ENCODE results near the gene DPH1. TPM values are rescaled to one million over a fixed set of nuclear protein-coding genes. Genes with fewer than 3 reads are reported as not detected.
"Not testable (repeated sequence)": the region's sequence is repeated elsewhere in the genome, so short reads cannot be mapped to it uniquely, and the experiment has no call there.

DPH1 gene
- total RNA-seq, 5 donors from 2014 or later (not counting 1 experiment from before 2014, with no cell fraction given) = 84.6 to 116 (median 94.2) TPM

- H3K36me3 Mint-ChIP-seq; H3K27ac Mint-ChIP-seq; H3K9me3 ChIP-seq; CTCF ChIA-PET; H3K4me1 Mint-ChIP-seq; H3K27ac ChIP-seq (ENCODE audit: low read length); H3K36me3 ChIP-seq (ENCODE audit: control insufficient read depth in 2 of 2, extremely low read depth in 1 of 2, insufficient read depth in 1 of 2, low read length in 1 of 2); H3K9me3 Mint-ChIP-seq; H3K4me3 Mint-ChIP-seq; ATAC-seq (replicated peaks in 1 of 4); H3K4me1 ChIP-seq (ENCODE audit: control insufficient read depth in 1 of 2, extremely low read depth in 1 of 2, insufficient read depth in 2 of 2, low read length in 2 of 2); DNase-seq; H3K4me3 ChIP-seq (ENCODE audit: control insufficient read depth in 1 of 2, extremely low read depth in 1 of 2, low read length in 1 of 2): not testable (repeated sequence)
- peaks cover 9 to 18% of the 10 kb centered on the region in 2 donors for H3K27me3 Mint-ChIP-seq
- peaks cover 0 to 51% of the 10 kb centered on the region in 2 experiments for H3K27me3 ChIP-seq (replicated peaks in 1 of 2; ENCODE audit: control insufficient read depth in 2 of 2, extremely low read depth in 1 of 2, insufficient read depth in 2 of 2, low read length in 1 of 2)
- WGBS (ENCODE audit: insufficient coverage) = 100% methylated on average over 4 of the region's 6 CpGs
- POLR2A ChIA-PET = interaction anchor here in 1 of 2 donors (0.5 kb wide), 1 partner anchor 12 kb away, joined by 4 read pairs; the partner anchor contains the start of gene RTN4RL1
Measured at GRCh38 chr17:2013220-2013993, 16.5 kb upstream of the DPH1 start.

DNA sequence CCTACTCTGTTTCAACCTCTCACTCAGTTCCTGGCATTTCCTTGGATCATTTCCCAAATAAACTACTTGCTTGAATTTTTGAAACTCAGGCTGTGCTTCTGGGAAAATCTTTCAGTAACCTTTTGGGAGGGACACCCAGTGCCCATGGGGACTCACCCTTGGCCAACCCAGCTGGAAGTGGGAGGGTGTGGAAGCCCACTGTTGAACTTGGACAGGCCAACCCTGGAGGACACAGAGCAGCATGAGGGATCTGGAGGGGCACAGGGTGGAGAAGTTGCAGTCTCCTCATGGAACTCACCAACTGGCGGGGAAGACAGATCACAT lies 16.0 kb upstream of the DPH1 start:
- H3K36me3 Mint-ChIP-seq = no peaks in the 10 kb centered on the region
- no peak overlapping the region for H3K27ac ChIP-seq (ENCODE audit: low read length)
- no peak overlapping the region for H3K4me3 Mint-ChIP-seq
- ATAC-seq (replicated peaks in 1 of 4) (no peak), DNase-seq (no peak)
- peaks cover 10 to 19% of the 10 kb centered on the region in 2 donors for H3K27me3 Mint-ChIP-seq
- H3K4me3 ChIP-seq (ENCODE audit: control insufficient read depth in 1 of 2, extremely low read depth in 1 of 2, low read length in 1 of 2) = no peak overlapping the region
- WGBS (ENCODE audit: insufficient coverage) = 80% methylated on average over 1 of the region's 1 CpG
- H3K27me3 ChIP-seq (replicated peaks in 1 of 2; ENCODE audit: control insufficient read depth in 2 of 2, extremely low read depth in 1 of 2, insufficient read depth in 2 of 2, low read length in 1 of 2) = peaks cover 0 to 56% of the 10 kb centered on the region in 2 experiments
- no peaks in the 10 kb centered on the region for H3K4me1 ChIP-seq (ENCODE audit: control insufficient read depth in 1 of 2, extremely low read depth in 1 of 2, insufficient read depth in 2 of 2, low read length in 2 of 2)
- H3K27ac Mint-ChIP-seq = no peak overlapping the region
- ChIA-PET CTCF (no interaction called here), POLR2A (interaction anchor here in 1 of 2 donors (0.5 kb wide), 1 partner anchor 11 kb away, joined by 4 read pairs; the partner anchor contains the start of gene RTN4RL1)
- no peaks in the 10 kb centered on the region for H3K4me1 Mint-ChIP-seq
- H3K9me3 ChIP-seq = no peaks in the 10 kb centered on the region
- H3K36me3 ChIP-seq (ENCODE audit: control insufficient read depth in 2 of 2, extremely low read depth in 1 of 2, insufficient read depth in 1 of 2, low read length in 1 of 2) = no peaks in the 10 kb centered on the region
- no peaks in the 10 kb centered on the region for H3K9me3 Mint-ChIP-seq

DNA sequence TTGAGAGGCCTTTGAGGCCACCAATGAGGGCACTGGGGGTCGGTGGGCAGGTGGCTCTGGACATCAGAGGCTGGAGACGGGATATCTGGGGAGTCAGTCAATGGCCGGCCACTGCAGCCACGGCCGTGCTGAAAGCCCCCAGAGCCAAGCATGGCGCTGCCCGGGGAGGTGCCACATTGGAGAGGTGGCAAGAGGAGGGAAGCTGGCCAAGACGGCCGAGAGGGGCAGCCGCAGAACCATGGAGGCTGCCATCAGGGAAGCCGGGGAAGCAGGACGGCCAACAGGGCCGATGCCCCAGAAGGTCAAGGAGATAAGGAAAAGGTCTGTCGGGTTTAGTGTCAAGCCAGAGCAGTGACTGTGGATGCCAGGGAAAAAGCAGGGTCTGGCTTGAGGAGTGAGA lies 14.6 kb upstream of the DPH1 start:
- no peaks in the 10 kb centered on the region for H3K9me3 ChIP-seq
- H3K4me1 ChIP-seq (ENCODE audit: control insufficient read depth in 1 of 2, extremely low read depth in 1 of 2, insufficient read depth in 2 of 2, low read length in 2 of 2) = no peaks in the 10 kb centered on the region
- H3K4me3 Mint-ChIP-seq = no peak overlapping the region
- no peaks in the 10 kb centered on the region for H3K9me3 Mint-ChIP-seq
- H3K36me3 Mint-ChIP-seq = no peaks in the 10 kb centered on the region
- no peaks in the 10 kb centered on the region for H3K4me1 Mint-ChIP-seq
- H3K27me3 ChIP-seq (replicated peaks in 1 of 2; ENCODE audit: control insufficient read depth in 2 of 2, extremely low read depth in 1 of 2, insufficient read depth in 2 of 2, low read length in 1 of 2) = peaks cover 0 to 69% of the 10 kb centered on the region in 2 experiments
- H3K4me3 ChIP-seq (ENCODE audit: control insufficient read depth in 1 of 2, extremely low read depth in 1 of 2, low read length in 1 of 2) = no peak overlapping the region
- peaks cover 16 to 28% of the 10 kb centered on the region in 2 donors for H3K27me3 Mint-ChIP-seq
- DNase-seq (no peak), ATAC-seq (replicated peaks in 1 of 4) (no peak)
- ChIA-PET POLR2A (no interaction called here), CTCF (no interaction called here)
- H3K27ac Mint-ChIP-seq = no peak overlapping the region
- H3K27ac ChIP-seq (ENCODE audit: low read length) = no peak overlapping the region
- H3K36me3 ChIP-seq (ENCODE audit: control insufficient read depth in 2 of 2, extremely low read depth in 1 of 2, insufficient read depth in 1 of 2, low read length in 1 of 2) = no peaks in the 10 kb centered on the region
- 81% methylated on average over 10 of the region's 14 CpGs for WGBS (ENCODE audit: insufficient coverage)

DNA sequence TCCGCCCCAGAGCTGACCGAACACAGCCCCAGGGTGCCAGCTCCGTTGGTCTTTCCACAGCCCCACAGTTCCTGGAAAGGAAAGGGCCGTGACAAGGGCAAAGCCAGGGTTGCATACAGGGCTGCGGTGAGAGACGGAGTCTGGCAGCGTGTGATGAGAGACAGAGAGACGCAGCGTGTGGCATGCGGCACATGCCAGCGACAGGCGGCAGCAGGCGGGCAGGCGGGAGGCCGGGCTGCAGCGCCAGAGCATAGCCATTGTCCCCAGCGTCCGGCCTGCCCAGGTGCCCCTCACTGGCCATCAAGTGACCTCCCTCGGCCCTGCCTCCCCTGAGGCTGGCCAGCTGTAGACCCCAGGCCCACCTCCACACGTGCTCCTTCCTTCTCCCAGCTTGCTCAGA lies 13.5 kb upstream of the DPH1 start:
- Mint-ChIP-seq H3K36me3 (no peaks in the 10 kb centered on the region), H3K27ac (no peak overlapping the region), H3K4me1 (peaks cover 0 to 3% (median 0%) of the 10 kb centered on the region in 3 donors), H3K27me3 (peaks cover 18 to 28% of the 10 kb centered on the region in 2 donors), H3K9me3 (no peaks in the 10 kb centered on the region), H3K4me3 (no peak overlapping the region)
- no peaks in the 10 kb centered on the region for H3K4me1 ChIP-seq (ENCODE audit: control insufficient read depth in 1 of 2, extremely low read depth in 1 of 2, insufficient read depth in 2 of 2, low read length in 2 of 2)
- WGBS (ENCODE audit: insufficient coverage) = 90% methylated on average over 19 of the region's 20 CpGs
- no peaks in the 10 kb centered on the region for H3K36me3 ChIP-seq (ENCODE audit: control insufficient read depth in 2 of 2, extremely low read depth in 1 of 2, insufficient read depth in 1 of 2, low read length in 1 of 2)
- H3K4me3 ChIP-seq (ENCODE audit: control insufficient read depth in 1 of 2, extremely low read depth in 1 of 2, low read length in 1 of 2) = no peak overlapping the region
- no peak for DNase-seq
- no peak overlapping the region for H3K27ac ChIP-seq (ENCODE audit: low read length)
- ChIA-PET CTCF (no interaction called here), POLR2A (no interaction called here)
- H3K27me3 ChIP-seq (replicated peaks in 1 of 2; ENCODE audit: control insufficient read depth in 2 of 2, extremely low read depth in 1 of 2, insufficient read depth in 2 of 2, low read length in 1 of 2) = peaks cover 0 to 73% of the 10 kb centered on the region in 2 experiments
- ATAC-seq (replicated peaks in 1 of 4) = no peak
- no peaks in the 10 kb centered on the region for H3K9me3 ChIP-seq

DNA sequence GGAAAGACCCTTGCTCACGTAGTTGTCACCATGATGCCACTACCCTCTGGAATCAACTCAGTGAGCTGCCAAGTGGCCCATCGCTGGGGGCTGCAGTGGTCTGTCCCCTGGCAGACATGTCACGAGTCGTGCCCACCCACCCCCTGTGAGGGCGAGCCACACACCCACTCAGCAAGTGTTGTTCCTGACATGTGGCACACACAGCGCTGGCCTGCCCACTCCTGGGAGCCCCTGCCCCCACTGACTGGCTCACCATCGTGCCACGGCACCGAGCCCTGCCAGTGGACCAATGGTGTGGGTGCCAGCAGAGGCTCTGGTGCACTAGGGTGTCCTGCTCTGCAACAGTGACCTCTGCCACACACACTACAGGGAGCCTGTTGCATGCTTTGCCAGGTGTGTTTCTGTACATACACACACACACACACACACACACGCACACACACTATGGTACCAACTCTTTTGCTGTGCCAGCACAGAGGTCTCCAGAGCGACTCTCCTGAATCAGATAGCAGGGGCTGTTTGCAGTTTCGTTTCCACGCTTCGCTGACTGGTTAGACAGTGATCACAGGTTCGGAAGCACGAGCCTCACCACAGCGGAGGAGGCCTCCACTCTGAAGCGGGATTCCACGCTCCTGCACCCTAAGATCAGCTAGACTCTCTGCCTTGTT lies 12.5 kb upstream of the DPH1 start:
- no peak overlapping the region for H3K4me3 Mint-ChIP-seq
- Histone ChIP-seq H3K27me3 (replicated peaks in 1 of 2; ENCODE audit: control insufficient read depth in 2 of 2, extremely low read depth in 1 of 2, insufficient read depth in 2 of 2, low read length in 1 of 2) (peaks cover 0 to 78% of the 10 kb centered on the region in 2 experiments), H3K9me3 (no peaks in the 10 kb centered on the region), H3K4me3 (ENCODE audit: control insufficient read depth in 1 of 2, extremely low read depth in 1 of 2, low read length in 1 of 2) (no peak overlapping the region), H3K36me3 (ENCODE audit: control insufficient read depth in 2 of 2, extremely low read depth in 1 of 2, insufficient read depth in 1 of 2, low read length in 1 of 2) (no peaks in the 10 kb centered on the region), H3K27ac (ENCODE audit: low read length) (no peak overlapping the region), H3K4me1 (ENCODE audit: control insufficient read depth in 1 of 2, extremely low read depth in 1 of 2, insufficient read depth in 2 of 2, low read length in 2 of 2) (peaks cover 0 to 3% of the 10 kb centered on the region in 2 experiments)
- ATAC-seq (replicated peaks in 1 of 4) (no peak), DNase-seq (no peak)
- peaks cover 17 to 26% of the 10 kb centered on the region in 2 donors for H3K27me3 Mint-ChIP-seq
- WGBS (ENCODE audit: insufficient coverage) = 80% methylated on average over 16 of the region's 19 CpGs
- H3K4me1 Mint-ChIP-seq = peaks cover under 1 to 5% (median 2%) of the 10 kb centered on the region in 3 donors
- H3K9me3 Mint-ChIP-seq = no peaks in the 10 kb centered on the region
- ChIA-PET CTCF (no interaction called here), POLR2A (no interaction called here)
- H3K36me3 Mint-ChIP-seq = no peaks in the 10 kb centered on the region
- H3K27ac Mint-ChIP-seq = no peak overlapping the region

DNA sequence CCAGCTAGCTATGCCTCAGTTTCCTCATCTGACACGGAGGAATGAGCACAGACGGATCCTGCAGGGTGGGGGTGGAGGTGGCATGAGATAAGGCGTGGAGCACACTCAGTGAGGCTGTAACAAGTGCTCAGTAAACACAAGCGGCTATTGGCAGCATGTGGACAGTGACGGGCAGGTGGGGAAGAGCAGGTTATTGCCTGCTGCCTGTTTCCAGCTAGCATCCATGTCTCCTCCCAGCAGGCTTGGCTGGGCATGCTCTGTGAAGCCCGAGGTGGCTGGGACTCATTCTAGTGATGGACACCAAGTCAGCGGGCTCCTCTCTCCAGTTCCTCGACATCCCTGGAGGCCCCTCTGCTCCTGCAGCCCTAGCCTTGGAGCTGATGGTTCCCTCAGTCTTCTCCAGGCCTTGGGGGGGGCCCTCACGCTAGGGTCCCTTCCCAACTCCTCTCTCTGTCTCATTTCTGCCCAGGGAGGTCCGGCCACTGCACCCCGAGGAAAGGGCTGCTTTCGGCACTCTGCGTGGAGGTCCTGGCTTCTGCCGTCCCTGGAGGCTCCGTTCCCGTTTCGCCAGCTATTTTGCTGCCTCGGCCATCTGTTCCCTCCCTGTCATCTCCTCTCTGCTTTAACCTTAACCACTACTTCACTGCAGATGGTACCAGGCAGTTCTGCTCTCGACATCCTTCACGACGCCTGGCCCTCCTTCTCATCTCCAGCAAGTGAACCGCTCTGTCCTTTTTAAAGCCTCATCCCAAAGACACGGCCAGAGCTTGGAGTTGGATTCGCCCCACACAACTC lies 11.0 kb upstream of the DPH1 start:
- ChIA-PET CTCF (no interaction called here), POLR2A (no interaction called here)
- H3K4me1 ChIP-seq (ENCODE audit: control insufficient read depth in 1 of 2, extremely low read depth in 1 of 2, insufficient read depth in 2 of 2, low read length in 2 of 2) = peaks cover 6 to 18% of the 10 kb centered on the region in 2 experiments
- ATAC-seq (replicated peaks in 1 of 4) (no peak), DNase-seq (no peak)
- H3K36me3 ChIP-seq (ENCODE audit: control insufficient read depth in 2 of 2, extremely low read depth in 1 of 2, insufficient read depth in 1 of 2, low read length in 1 of 2) = no peaks in the 10 kb centered on the region
- 80% methylated on average over 24 of the region's 24 CpGs for WGBS (ENCODE audit: insufficient coverage)
- Mint-ChIP-seq H3K36me3 (no peaks in the 10 kb centered on the region), H3K4me1 (peaks cover 12 to 14% (median 13%) of the 10 kb centered on the region in 3 donors), H3K27ac (no peak overlapping the region), H3K4me3 (no peak overlapping the region), H3K27me3 (peaks cover 15 to 24% of the 10 kb centered on the region in 2 donors), H3K9me3 (no peaks in the 10 kb centered on the region)
- H3K27me3 ChIP-seq (replicated peaks in 1 of 2; ENCODE audit: control insufficient read depth in 2 of 2, extremely low read depth in 1 of 2, insufficient read depth in 2 of 2, low read length in 1 of 2) = peaks cover 0 to 86% of the 10 kb centered on the region in 2 experiments
- no peak overlapping the region for H3K4me3 ChIP-seq (ENCODE audit: control insufficient read depth in 1 of 2, extremely low read depth in 1 of 2, low read length in 1 of 2)
- no peaks in the 10 kb centered on the region for H3K9me3 ChIP-seq
- H3K27ac ChIP-seq (ENCODE audit: low read length) = no peak overlapping the region
